Measurements from ENCODE around the gene MACROD2.

DNA sequence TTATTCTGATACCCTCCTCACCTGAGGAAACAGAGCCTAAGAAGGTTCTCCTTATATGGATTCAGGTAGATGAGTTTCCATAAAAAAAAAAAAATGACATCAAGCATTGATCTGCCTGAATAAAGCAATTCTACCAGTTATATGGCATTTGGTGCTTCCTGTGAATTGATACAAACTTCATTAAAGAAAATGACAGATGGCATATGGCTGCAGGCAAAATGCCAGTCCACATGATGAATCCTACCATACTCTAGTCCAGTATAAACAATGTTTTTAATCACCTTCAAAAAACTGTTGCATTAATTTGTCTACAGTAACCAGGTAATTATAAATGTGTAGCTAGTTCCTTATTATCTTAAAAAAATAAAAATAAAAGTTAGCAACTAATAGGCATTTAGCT lies 901.3 kb downstream of the MACROD2 start:
- TF ChIP-seq, protein P1, sequence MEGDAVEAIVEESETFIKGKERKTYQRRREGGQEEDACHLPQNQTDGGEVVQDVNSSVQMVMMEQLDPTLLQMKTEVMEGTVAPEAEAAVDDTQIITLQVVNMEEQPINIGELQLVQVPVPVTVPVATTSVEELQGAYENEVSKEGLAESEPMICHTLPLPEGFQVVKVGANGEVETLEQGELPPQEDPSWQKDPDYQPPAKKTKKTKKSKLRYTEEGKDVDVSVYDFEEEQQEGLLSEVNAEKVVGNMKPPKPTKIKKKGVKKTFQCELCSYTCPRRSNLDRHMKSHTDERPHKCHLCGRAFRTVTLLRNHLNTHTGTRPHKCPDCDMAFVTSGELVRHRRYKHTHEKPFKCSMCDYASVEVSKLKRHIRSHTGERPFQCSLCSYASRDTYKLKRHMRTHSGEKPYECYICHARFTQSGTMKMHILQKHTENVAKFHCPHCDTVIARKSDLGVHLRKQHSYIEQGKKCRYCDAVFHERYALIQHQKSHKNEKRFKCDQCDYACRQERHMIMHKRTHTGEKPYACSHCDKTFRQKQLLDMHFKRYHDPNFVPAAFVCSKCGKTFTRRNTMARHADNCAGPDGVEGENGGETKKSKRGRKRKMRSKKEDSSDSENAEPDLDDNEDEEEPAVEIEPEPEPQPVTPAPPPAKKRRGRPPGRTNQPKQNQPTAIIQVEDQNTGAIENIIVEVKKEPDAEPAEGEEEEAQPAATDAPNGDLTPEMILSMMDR (IDR thresholded peaks at IDR 0.05): no peak
- no peak for TF ChIP-seq ZFX (IDR thresholded peaks at IDR 0.05; ENCODE audit: borderline replicate concordance)
